ENCODE data around the gene NUCB1.
A peak's percentile ranks its signal among the peaks of the same experiment; 100 is the strongest.

NUCB1 gene

DNA sequence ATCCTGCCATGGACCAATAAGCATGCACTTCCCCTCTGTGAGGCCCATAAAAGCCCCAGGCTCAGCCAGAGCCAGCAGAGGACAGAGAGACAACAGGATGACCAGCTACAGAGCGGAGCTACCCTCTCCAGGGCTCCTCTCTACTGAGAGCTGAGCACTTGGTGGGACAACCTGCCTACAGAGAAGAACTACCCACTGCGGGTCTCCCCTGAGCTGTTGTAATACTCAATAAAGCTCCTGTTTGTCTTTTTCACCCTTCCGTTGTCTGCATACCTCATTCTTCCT lies 47.1 kb downstream of the NUCB1 start:
- Histone ChIP-seq H3K27me3 (ENCODE audit: control insufficient read depth, insufficient read depth, low read length) (no peaks in the 10 kb centered on the region), H3K4me1 (ENCODE audit: control insufficient read depth, low read depth, low read length) (no peaks in the 10 kb centered on the region), H3K4me3 (ENCODE audit: low read length) (no peak overlapping the region), H3K9me3 (ENCODE audit: control insufficient read depth, low read depth, low read length) (no peaks in the 10 kb centered on the region), H3K27ac (ENCODE audit: low read length) (no peak overlapping the region), H3K9ac (ENCODE audit: low read length) (no peak overlapping the region), H3K36me3 (ENCODE audit: control insufficient read depth, low read depth, low read length) (no peaks in the 10 kb centered on the region)

- no peaks in the 10 kb centered on the region for H3K27me3 ChIP-seq (ENCODE audit: control insufficient read depth, insufficient read depth, low read length)
Observed at GRCh38 chr19:48950159-48950558, 50.0 kb downstream of the NUCB1 start.

DNA sequence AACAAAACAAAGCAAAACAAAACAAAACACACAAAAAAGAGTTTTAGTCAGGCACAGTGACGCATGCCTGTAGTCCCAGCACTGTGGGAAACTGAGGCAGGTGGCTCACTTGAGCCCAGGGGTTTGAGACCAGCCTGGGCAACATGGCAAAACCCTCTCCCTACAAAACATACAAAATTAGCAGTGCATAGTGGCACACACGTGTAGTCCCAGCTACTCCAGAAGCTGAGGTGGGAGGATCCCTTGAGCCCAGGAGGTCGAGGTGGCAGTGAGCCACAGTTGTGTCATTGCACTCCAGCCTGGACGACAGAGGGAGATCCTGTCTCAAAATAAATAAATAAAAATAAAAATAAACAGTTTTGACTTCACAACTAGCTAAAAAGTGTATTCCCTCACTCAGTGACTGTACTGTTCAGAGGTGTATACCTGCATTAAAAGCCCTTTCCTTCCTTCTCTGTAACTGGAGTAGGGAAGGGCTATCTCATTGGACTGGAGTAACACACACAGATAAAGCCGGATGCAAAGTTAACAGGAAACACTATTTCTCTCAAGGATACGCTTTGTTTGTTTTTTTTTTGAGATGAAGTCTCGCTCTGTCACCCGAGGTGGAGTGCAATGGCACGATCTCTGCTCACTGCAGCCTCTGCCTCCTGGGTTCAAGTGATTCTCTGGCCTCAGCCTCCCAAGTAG lies 50.9 kb downstream of the NUCB1 start:
- no peaks in the 10 kb centered on the region for H3K27me3 ChIP-seq (ENCODE audit: control insufficient read depth, insufficient read depth, low read length)
- no peaks in the 10 kb centered on the region for H3K9me3 ChIP-seq (ENCODE audit: control insufficient read depth, low read depth, low read length)
- peaks cover under 1% of the 10 kb centered on the region for H3K36me3 ChIP-seq (ENCODE audit: control insufficient read depth, low read depth, low read length)
- no peaks in the 10 kb centered on the region for H3K4me1 ChIP-seq (ENCODE audit: control insufficient read depth, low read depth, low read length)
- no peak overlapping the region for H3K4me3 ChIP-seq (ENCODE audit: low read length)
- H3K9ac ChIP-seq (ENCODE audit: low read length) = no peak overlapping the region
- no peak overlapping the region for H3K27ac ChIP-seq (ENCODE audit: low read length)

More at GRCh38 chr19:48950159-48950558, 50.0 kb downstream of the NUCB1 start:
- no peak overlapping the region for H3K9ac ChIP-seq (ENCODE audit: low read length)
- no peaks in the 10 kb centered on the region for H3K36me3 ChIP-seq (ENCODE audit: control insufficient read depth, low read depth, low read length)
- H3K9me3 ChIP-seq (ENCODE audit: control insufficient read depth, low read depth, low read length) = no peaks in the 10 kb centered on the region
- no peak overlapping the region for H3K27ac ChIP-seq (ENCODE audit: low read length)
- no peak overlapping the region for H3K4me3 ChIP-seq (ENCODE audit: low read length)
- H3K4me1 ChIP-seq (ENCODE audit: control insufficient read depth, low read depth, low read length) = no peaks in the 10 kb centered on the region

GRCh38 chr19:48953141-48953540 lies 53.0 kb downstream of the NUCB1 start:
- H3K36me3 ChIP-seq (ENCODE audit: control insufficient read depth, low read depth, low read length) = peaks cover 6% of the 10 kb centered on the region
- no peak overlapping the region for H3K27ac ChIP-seq (ENCODE audit: low read length)
- H3K9ac ChIP-seq (ENCODE audit: low read length) = no peak overlapping the region
- no peak overlapping the region for H3K4me3 ChIP-seq (ENCODE audit: low read length)
- H3K9me3 ChIP-seq (ENCODE audit: control insufficient read depth, low read depth, low read length) = no peaks in the 10 kb centered on the region
- H3K4me1 ChIP-seq (ENCODE audit: control insufficient read depth, low read depth, low read length) = no peaks in the 10 kb centered on the region
- no peaks in the 10 kb centered on the region for H3K27me3 ChIP-seq (ENCODE audit: control insufficient read depth, insufficient read depth, low read length)

GRCh38 chr19:48953990-48954594 lies 54.0 kb downstream of the NUCB1 start:
- no peak overlapping the region for H3K27ac ChIP-seq (ENCODE audit: low read length)

GRCh38 chr19:48954595-48955307 lies 54.6 kb downstream of the NUCB1 start, which contains the start of gene BAX:
Gene BAX (plus strand): TSS chr19:48954875. CDS start chr19:48954929, 54 bp downstream.
- H3K9me3 ChIP-seq (ENCODE audit: control insufficient read depth, low read depth, low read length) = no peaks in the 10 kb centered on the region
- peak within 1 kb of the TSS; percentile 78 for H3K9ac ChIP-seq (ENCODE audit: low read length)
- peak within 1 kb of the TSS; percentile 79 for H3K4me3 ChIP-seq (ENCODE audit: low read length)
- H3K36me3 ChIP-seq (ENCODE audit: control insufficient read depth, low read depth, low read length) = peaks cover 6% of the 10 kb centered on the region
- no peaks in the 10 kb centered on the region for H3K4me1 ChIP-seq (ENCODE audit: control insufficient read depth, low read depth, low read length)
- no peak within 1 kb of the TSS for H3K27ac ChIP-seq (ENCODE audit: low read length)
- no peaks in the 10 kb centered on the region for H3K27me3 ChIP-seq (ENCODE audit: control insufficient read depth, insufficient read depth, low read length)

More at GRCh38 chr19:48953990-48954594, 54.0 kb downstream of the NUCB1 start:
- Histone ChIP-seq H3K27me3 (ENCODE audit: control insufficient read depth, insufficient read depth, low read length) (no peaks in the 10 kb centered on the region), H3K9ac (ENCODE audit: low read length) (peak overlapping the region; percentile 62), H3K9me3 (ENCODE audit: control insufficient read depth, low read depth, low read length) (no peaks in the 10 kb centered on the region), H3K36me3 (ENCODE audit: control insufficient read depth, low read depth, low read length) (peaks cover 6% of the 10 kb centered on the region), H3K4me3 (ENCODE audit: low read length) (peak overlapping the region; percentile 79), H3K4me1 (ENCODE audit: control insufficient read depth, low read depth, low read length) (no peaks in the 10 kb centered on the region)

- Histone ChIP-seq H3K27me3 (ENCODE audit: control insufficient read depth, insufficient read depth, low read length) (no peaks in the 10 kb centered on the region), H3K9ac (ENCODE audit: low read length) (peak overlapping the region; percentile 78), H3K4me3 (ENCODE audit: low read length) (peak overlapping the region; percentile 78), H3K27ac (ENCODE audit: low read length) (no peak overlapping the region), H3K9me3 (ENCODE audit: control insufficient read depth, low read depth, low read length) (no peaks in the 10 kb centered on the region), H3K36me3 (ENCODE audit: control insufficient read depth, low read depth, low read length) (peaks cover 6% of the 10 kb centered on the region), H3K4me1 (ENCODE audit: control insufficient read depth, low read depth, low read length) (no peaks in the 10 kb centered on the region)
Observed at GRCh38 chr19:48955308-48955958, 55.3 kb downstream of the NUCB1 start.

GRCh38 chr19:48958006-48958405 lies 57.9 kb downstream of the NUCB1 start:
- H3K4me3 ChIP-seq (ENCODE audit: low read length) = no peak overlapping the region
- no peak overlapping the region for H3K27ac ChIP-seq (ENCODE audit: low read length)
- H3K27me3 ChIP-seq (ENCODE audit: control insufficient read depth, insufficient read depth, low read length) = no peaks in the 10 kb centered on the region
- no peaks in the 10 kb centered on the region for H3K9me3 ChIP-seq (ENCODE audit: control insufficient read depth, low read depth, low read length)
- no peaks in the 10 kb centered on the region for H3K4me1 ChIP-seq (ENCODE audit: control insufficient read depth, low read depth, low read length)
- peaks cover 6% of the 10 kb centered on the region for H3K36me3 ChIP-seq (ENCODE audit: control insufficient read depth, low read depth, low read length)
- H3K9ac ChIP-seq (ENCODE audit: low read length) = no peak overlapping the region

DNA sequence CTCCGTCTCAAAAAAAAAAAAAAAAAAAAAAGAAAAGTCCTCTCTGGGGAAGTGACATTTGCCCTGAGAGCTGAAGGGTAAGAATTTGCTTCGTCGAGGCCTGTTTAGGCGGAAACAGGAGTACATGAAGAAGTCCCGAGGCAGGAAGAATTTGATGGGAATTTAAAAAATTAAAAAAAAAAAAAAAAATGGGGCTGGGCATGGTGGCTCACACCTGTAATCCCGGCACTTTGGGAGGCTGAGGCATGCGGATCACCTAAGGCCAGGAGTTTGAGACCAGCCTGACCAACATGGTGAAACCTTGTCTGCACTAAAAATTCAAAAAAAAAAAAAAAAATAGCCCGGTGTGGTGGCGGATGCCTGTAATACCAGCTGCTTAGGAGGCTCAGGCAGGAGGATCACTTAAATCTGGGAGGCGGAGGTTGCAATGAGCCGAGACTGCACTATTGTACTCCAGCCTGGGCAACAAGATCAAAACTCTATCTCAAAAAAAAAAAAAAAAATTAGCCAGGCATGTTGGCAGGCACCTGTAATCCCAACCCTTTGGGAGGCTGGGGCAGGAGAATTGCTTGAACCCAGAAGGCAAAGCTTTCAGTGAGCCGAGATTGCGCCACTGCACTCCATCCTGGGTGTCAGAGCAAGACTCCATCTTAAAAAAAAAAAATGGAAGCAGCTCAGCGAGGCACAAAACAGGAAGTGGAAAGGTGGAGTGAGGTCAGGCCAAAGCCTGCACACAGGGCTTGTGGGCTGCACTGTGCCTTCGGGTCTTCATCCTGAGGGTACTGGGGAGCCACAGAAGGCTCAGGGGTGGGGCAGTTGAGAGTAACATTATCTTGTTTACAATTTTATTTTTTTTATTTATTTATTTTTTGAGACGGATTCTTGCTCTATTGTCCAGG lies 59.5 kb downstream of the NUCB1 start:
- Histone ChIP-seq H3K27me3 (ENCODE audit: control insufficient read depth, insufficient read depth, low read length) (no peaks in the 10 kb centered on the region), H3K4me1 (ENCODE audit: control insufficient read depth, low read depth, low read length) (peaks cover 13% of the 10 kb centered on the region), H3K4me3 (ENCODE audit: low read length) (no peak overlapping the region), H3K9me3 (ENCODE audit: control insufficient read depth, low read depth, low read length) (no peaks in the 10 kb centered on the region), H3K36me3 (ENCODE audit: control insufficient read depth, low read depth, low read length) (peaks cover 6% of the 10 kb centered on the region), H3K9ac (ENCODE audit: low read length) (no peak overlapping the region), H3K27ac (ENCODE audit: low read length) (no peak overlapping the region)

- no peak overlapping the region for H3K9ac ChIP-seq (ENCODE audit: low read length)
- H3K27me3 ChIP-seq (ENCODE audit: control insufficient read depth, insufficient read depth, low read length) = no peaks in the 10 kb centered on the region
- H3K36me3 ChIP-seq (ENCODE audit: control insufficient read depth, low read depth, low read length) = peaks cover 5% of the 10 kb centered on the region
- no peak overlapping the region for H3K27ac ChIP-seq (ENCODE audit: low read length)
- no peak overlapping the region for H3K4me3 ChIP-seq (ENCODE audit: low read length)
- H3K4me1 ChIP-seq (ENCODE audit: control insufficient read depth, low read depth, low read length) = peaks cover 14% of the 10 kb centered on the region
- H3K9me3 ChIP-seq (ENCODE audit: control insufficient read depth, low read depth, low read length) = no peaks in the 10 kb centered on the region
Observed at GRCh38 chr19:48961051-48961649, 61.0 kb downstream of the NUCB1 start.
